DOHH2 (cell line): ENCODE data around the gene PF4V1.

Experiments used
- CTCF ChIP-seq: fragments of 200-600 bp; sonication (generic); IDR thresholded peaks from one replicate; pipeline ENCODE4 v1.5.1; 2014; ENCODE audit warnings: antibody characterized with exemption, mild to moderate bottlenecking, low read depth, low read length; ENCODE audit not compliant: poor library complexity, severe bottlenecking
- EZH2phosphoT487 ChIP-seq: fragments of 200-600 bp; sonication (generic); IDR thresholded peaks from 2 replicates; pipeline ENCODE4 v1.6.1; 2017; ENCODE audit warnings: borderline replicate concordance, mild to moderate bottlenecking, antibody characterized with exemption, low read length, moderate library complexity, mixed read lengths

- no peak for TF ChIP-seq CTCF
- TF ChIP-seq EZH2phosphoT487 = no peak
Measured at GRCh38 chr4:73864961-73865360, 11.9 kb downstream of the PF4V1 start.
